OCI-LY3 (cell line): Measurements from ENCODE around the gene MYCT1.

Experiments
- H2AFZ ChIP-seq: fragments of 200-600, 300-600 bp; shearing (Covaris generic); 2 replicates; pipeline ENCODE4 v1.6.0; 2014; ENCODE audit warnings: antibody characterized with exemption, low read depth, low read length
- H3K27ac ChIP-seq: fragments of 200-600, 300-600 bp; sonication (generic); 2 replicates; pipeline ENCODE4 v1.5.1; 2014; ENCODE audit warnings: mild to moderate bottlenecking, low read length, moderate library complexity, mixed read lengths
- H3K27me3 ChIP-seq: fragments of 200-600, 300-600 bp; sonication (generic); 2 replicates; pipeline ENCODE4 v1.6.1; 2014; ENCODE audit warnings: low read depth, low read length, mixed read lengths
- H3K36me3 ChIP-seq: fragments of 200-600, 300-600 bp; sonication (generic); replicated peaks from 2 replicates; pipeline ENCODE3; 2014; ENCODE audit warnings: low read depth, low read length, mixed read lengths
- H3K4me1 ChIP-seq: fragments of 300-600, 200-600 bp; sonication (generic); 2 replicates; pipeline ENCODE4 v1.6.1; 2014; ENCODE audit warnings: low read length, mixed read lengths
- H3K4me2 ChIP-seq: fragments of 200-600, 300-600 bp; sonication (generic); 2 replicates; pipeline ENCODE4 v1.6.1; 2014; ENCODE audit warnings: low read length, mixed read lengths
- H3K4me3 ChIP-seq: fragments of 300-600, 200-600 bp; sonication (generic); 2 replicates; pipeline ENCODE4 v1.5.1; 2014; ENCODE audit warnings: antibody characterized with exemption, mild to moderate bottlenecking, low read length, moderate library complexity
- H3K79me2 ChIP-seq: fragments of 300-600, 200-600 bp; shearing (Covaris generic); 2 replicates; pipeline ENCODE4 v1.6.1; 2014; ENCODE audit warnings: mild to moderate bottlenecking, low read length, mixed read lengths
- H3K9ac ChIP-seq: fragments of 300-600, 200-600 bp; shearing (Covaris generic); 2 replicates; pipeline ENCODE4 v1.6.0; 2014; ENCODE audit warnings: mild to moderate bottlenecking, low read length, moderate library complexity
- H3K9me3 ChIP-seq: fragments of 200-600, 300-600 bp; shearing (Covaris generic); 2 replicates; pipeline ENCODE4 v1.6.1; 2014; ENCODE audit warnings: low read length, mixed read lengths; ENCODE audit not compliant: insufficient read depth
- H4K20me1 ChIP-seq: fragments of 200-600, 300-600 bp; sonication (generic); 2 replicates; pipeline ENCODE4 v1.6.1; 2016; ENCODE audit warnings: low read length, mixed read lengths; ENCODE audit not compliant: insufficient read depth
- CTCF ChIP-seq: fragments of 200-600, 300-600 bp; sonication (generic); IDR thresholded peaks from 2 replicates; pipeline ENCODE4 v1.5.1; 2014; ENCODE audit warnings: antibody characterized with exemption, low read length, low read depth
- EZH2phosphoT487 ChIP-seq: fragments of 200-600 bp; shearing (Covaris generic); IDR thresholded peaks from 2 replicates; pipeline ENCODE4 v1.6.1; 2018; ENCODE audit warnings: antibody characterized with exemption, mixed run types, low read depth

Gene MYCT1

GRCh38 chr6:152669895-152670294 is 27.8 kb upstream of the MYCT1 start:
- Histone ChIP-seq H3K9me3 (no peaks in the 10 kb centered on the region), H3K4me3 (no peak overlapping the region), H2AFZ (no peak overlapping the region), H3K36me3 (no peaks in the 10 kb centered on the region), H3K4me1 (no peaks in the 10 kb centered on the region), H3K27me3 (no peaks in the 10 kb centered on the region), H3K4me2 (no peak overlapping the region), H3K9ac (no peak overlapping the region), H3K79me2 (no peaks in the 10 kb centered on the region), H4K20me1 (no peaks in the 10 kb centered on the region), H3K27ac (no peak overlapping the region)
- no peak for TF ChIP-seq EZH2phosphoT487
- peak; percentile 41 for TF ChIP-seq CTCF

- Histone ChIP-seq H4K20me1 (no peaks in the 10 kb centered on the region), H3K4me1 (no peaks in the 10 kb centered on the region), H3K36me3 (no peaks in the 10 kb centered on the region), H3K27ac (no peak overlapping the region), H3K27me3 (no peaks in the 10 kb centered on the region), H3K9ac (no peak overlapping the region), H2AFZ (no peak overlapping the region), H3K4me3 (no peak overlapping the region), H3K9me3 (no peaks in the 10 kb centered on the region), H3K4me2 (no peak overlapping the region), H3K79me2 (no peaks in the 10 kb centered on the region)
- TF ChIP-seq CTCF (no peak), EZH2phosphoT487 (no peak)
Observed at GRCh38 chr6:152671171-152671570, 26.5 kb upstream of the MYCT1 start.

GRCh38 chr6:152673236-152673635 is 24.5 kb upstream of the MYCT1 start:
- Histone ChIP-seq H4K20me1 (no peaks in the 10 kb centered on the region), H3K9me3 (no peaks in the 10 kb centered on the region), H3K79me2 (no peaks in the 10 kb centered on the region), H3K4me1 (no peaks in the 10 kb centered on the region), H2AFZ (no peak overlapping the region), H3K27me3 (no peaks in the 10 kb centered on the region), H3K36me3 (no peaks in the 10 kb centered on the region), H3K4me3 (no peak overlapping the region), H3K4me2 (no peak overlapping the region), H3K9ac (no peak overlapping the region), H3K27ac (no peak overlapping the region)
- no peak for TF ChIP-seq CTCF
- TF ChIP-seq EZH2phosphoT487: no peak

- TF ChIP-seq CTCF (no peak), EZH2phosphoT487 (no peak)
- H3K4me3 ChIP-seq: no peak overlapping the region
- no peak overlapping the region for H3K9ac ChIP-seq
- no peaks in the 10 kb centered on the region for H3K27me3 ChIP-seq
- no peak overlapping the region for H2AFZ ChIP-seq
- H3K9me3 ChIP-seq: no peaks in the 10 kb centered on the region
- no peaks in the 10 kb centered on the region for H3K4me1 ChIP-seq
- H3K36me3 ChIP-seq: no peaks in the 10 kb centered on the region
- H3K4me2 ChIP-seq: no peak overlapping the region
- no peaks in the 10 kb centered on the region for H4K20me1 ChIP-seq
- no peaks in the 10 kb centered on the region for H3K79me2 ChIP-seq
- H3K27ac ChIP-seq: no peak overlapping the region
Observed at GRCh38 chr6:152680151-152680550, 17.5 kb upstream of the MYCT1 start.
